ENCODE results near the gene SSBP4. TPM values are rescaled to one million over a fixed set of nuclear protein-coding genes. Genes with fewer than 3 reads are reported as not detected.

SSBP4 gene
- total and polyA plus RNA-seq, 2 donors (not counting 3 experiments of a cell fraction or from before 2014, with no cell fraction given), result 89.6 to 151 TPM

GRCh38 chr19:18392417-18392816, 26.8 kb upstream of the SSBP4 start:
- CTCF ChIA-PET, result interaction anchor here (0.5 to 9.4 kb wide), 7 partner anchors 9 to 113 kb away, joined by 3 to 115 read pairs (median 5); no protein-coding TSS in a partner anchor
- FAIRE-seq, result peak; percentile 84
- Histone ChIP-seq H2AFZ (ENCODE audit: low read depth, low read length) (no peak overlapping the region), H3K4me3 (replicated peaks in 1 of 3; ENCODE audit: insufficient read depth in 1 of 3, low read depth in 1 of 3, low read length in 3 of 3) (no peak overlapping the region), H4K20me1 (replicated peaks; ENCODE audit: control insufficient read depth, extremely low read depth, insufficient read depth, low read length) (no peaks in the 10 kb centered on the region), H3K79me2 (ENCODE audit: control insufficient read depth, insufficient read depth, low read length) (peaks cover 13% of the 10 kb centered on the region), H3K27ac (ENCODE audit: insufficient read depth, low read depth, low read length) (no peak overlapping the region), H3K27me3 (ENCODE audit: control insufficient read depth in 2 of 2, insufficient read depth in 2 of 2, low read length in 2 of 2) (no peaks in the 10 kb centered on the region), H3K9ac (replicated peaks; ENCODE audit: extremely low read depth, insufficient read depth, low read length) (no peak overlapping the region), H3K4me1 (ENCODE audit: control insufficient read depth, extremely low read depth, insufficient read depth, low read length) (peaks cover 6% of the 10 kb centered on the region), H3K36me3 (ENCODE audit: control insufficient read depth in 2 of 2, extremely low read depth in 1 of 2, insufficient read depth in 2 of 2, low read length in 2 of 2) (peaks cover 0 to 9% of the 10 kb centered on the region in 2 experiments), H3K4me2 (ENCODE audit: insufficient read depth, low read length) (no peak overlapping the region), H3K9me1 (replicated peaks; ENCODE audit: control insufficient read depth, extremely low read depth, insufficient read depth, low read length) (no peaks in the 10 kb centered on the region), H3K9me3 (replicated peaks; ENCODE audit: control insufficient read depth, insufficient read depth, low read length) (no peaks in the 10 kb centered on the region)
- dilution Hi-C loops (cut with MboI; ENCODE audit: extremely low pct_ligation_motif_present, low sequenced_read_pairs) (no loop called here), intact Hi-C loops (cut with micrococcal nuclease) (no loop called here)
- peak; percentile 49 for DNase-seq (ENCODE audit: low read depth, low spot score)
- POLR2A ChIA-PET, result interaction anchor here (1.0 kb wide), 1 partner anchor 111 kb away, joined by 4 read pairs; the partner anchor contains the start of gene JUND
- no TSS peak for BruUV-seq (replicated peaks)
- TF ChIP-seq GATA2 (IDR thresholded peaks at IDR 0.05; ENCODE audit: insufficient read depth, insufficient read length, low read depth, low read length), result peak; percentile 39
- no peak for TF ChIP-seq POLR2A (IDR thresholded peaks at IDR 0.05; ENCODE audit: low read depth, low read length)
- no peak for TF ChIP-seq EZH2 (IDR thresholded peaks at IDR 0.05; ENCODE audit: borderline replicate concordance, low read depth, low read length, severe bottlenecking)
- TF ChIP-seq MYC (IDR thresholded peaks at IDR 0.05; ENCODE audit: low read depth, low read length), result no peak
- TF ChIP-seq FOS (IDR thresholded peaks at IDR 0.05; ENCODE audit: borderline replicate concordance, insufficient read depth, low read length), result peak; percentile 72
- no peak for TF ChIP-seq CTCF (IDR thresholded peaks at IDR 0.05; ENCODE audit: extremely low read depth in 1 of 2, insufficient read depth in 1 of 2, low read depth in 1 of 2, low read length in 2 of 2)
- peak; percentile 14 for TF ChIP-seq JUN (IDR thresholded peaks at IDR 0.05; ENCODE audit: borderline replicate concordance, insufficient read depth, insufficient read length, low read depth)
- TF ChIP-seq, protein P1, sequence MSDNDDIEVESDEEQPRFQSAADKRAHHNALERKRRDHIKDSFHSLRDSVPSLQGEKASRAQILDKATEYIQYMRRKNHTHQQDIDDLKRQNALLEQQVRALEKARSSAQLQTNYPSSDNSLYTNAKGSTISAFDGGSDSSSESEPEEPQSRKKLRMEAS (IDR thresholded peaks at IDR 0.05; ENCODE audit: insufficient read depth, insufficient read length), result no peak
- no peak for TF ChIP-seq POLR2AphosphoS5 (IDR thresholded peaks at IDR 0.05; ENCODE audit: insufficient read depth, low read depth, low read length)
